HFF-Myc (cell line): ENCODE measurements around the gene CAPN13.
"Not testable (repeated sequence)": the region's sequence is repeated elsewhere in the genome, so short reads cannot be mapped to it uniquely, and the experiment has no call there.

ENCODE experiments used
- DNase-seq: peaks from one replicate; pipeline ENCODE4 v3.0.0-alpha.2; 2011; ENCODE audit warnings: low read depth; ENCODE audit errors: extremely low read depth
- H3K4me3 ChIP-seq: replicated peaks from 2 replicates; pipeline ENCODE4 v1.5.1; 2011; ENCODE audit warnings: low read depth, mild to moderate bottlenecking, control low read depth, low read length
- TF ChIP-seq, protein P1 (sequence below): IDR thresholded peaks from 2 replicates; pipeline ENCODE4 v1.5.1; 2012; ENCODE audit warnings: mild to moderate bottlenecking, low read depth, low read length, control low read depth; ENCODE audit errors: missing control alignments

CAPN13 gene

DNA sequence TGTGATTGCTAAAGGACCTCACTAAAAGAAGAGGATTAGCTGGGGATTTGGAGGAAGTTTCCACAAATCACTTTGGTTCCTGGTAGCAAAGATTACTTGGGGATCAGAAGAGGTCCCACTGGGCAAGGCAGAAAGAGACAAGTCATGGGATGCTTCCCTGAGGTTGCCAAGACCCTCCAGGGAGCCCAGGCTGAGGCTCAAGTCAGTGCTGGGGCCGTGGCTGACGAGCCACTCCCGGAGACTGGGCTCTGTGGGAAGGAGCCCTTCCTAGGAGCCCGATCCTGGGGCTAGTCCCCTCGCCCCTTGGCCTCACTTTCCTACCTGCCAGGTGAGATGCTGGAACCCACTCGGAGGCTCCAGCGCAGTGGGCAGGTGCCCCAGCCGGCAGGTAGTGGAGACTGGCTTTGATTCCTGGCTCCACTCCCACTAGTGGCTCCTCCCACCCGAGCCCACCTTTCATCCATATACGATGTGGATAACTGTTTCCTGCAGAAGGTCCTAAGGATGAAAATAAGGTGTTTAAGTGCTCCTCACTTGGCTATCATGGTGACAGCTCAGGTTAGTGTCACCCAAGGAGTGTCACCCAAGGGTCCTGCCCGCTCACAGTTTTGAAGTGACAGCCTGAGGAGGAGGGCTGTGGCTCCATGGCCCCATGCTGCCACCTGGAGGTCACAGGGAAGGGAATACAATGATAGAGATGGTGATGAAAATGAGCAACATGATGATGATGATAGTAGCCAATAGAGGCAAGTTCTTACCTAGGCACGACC lies 100.5 kb downstream of the CAPN13 start:
- H3K4me3 ChIP-seq = no peak overlapping the region
- DNase-seq = no peak
- TF ChIP-seq, protein P1, sequence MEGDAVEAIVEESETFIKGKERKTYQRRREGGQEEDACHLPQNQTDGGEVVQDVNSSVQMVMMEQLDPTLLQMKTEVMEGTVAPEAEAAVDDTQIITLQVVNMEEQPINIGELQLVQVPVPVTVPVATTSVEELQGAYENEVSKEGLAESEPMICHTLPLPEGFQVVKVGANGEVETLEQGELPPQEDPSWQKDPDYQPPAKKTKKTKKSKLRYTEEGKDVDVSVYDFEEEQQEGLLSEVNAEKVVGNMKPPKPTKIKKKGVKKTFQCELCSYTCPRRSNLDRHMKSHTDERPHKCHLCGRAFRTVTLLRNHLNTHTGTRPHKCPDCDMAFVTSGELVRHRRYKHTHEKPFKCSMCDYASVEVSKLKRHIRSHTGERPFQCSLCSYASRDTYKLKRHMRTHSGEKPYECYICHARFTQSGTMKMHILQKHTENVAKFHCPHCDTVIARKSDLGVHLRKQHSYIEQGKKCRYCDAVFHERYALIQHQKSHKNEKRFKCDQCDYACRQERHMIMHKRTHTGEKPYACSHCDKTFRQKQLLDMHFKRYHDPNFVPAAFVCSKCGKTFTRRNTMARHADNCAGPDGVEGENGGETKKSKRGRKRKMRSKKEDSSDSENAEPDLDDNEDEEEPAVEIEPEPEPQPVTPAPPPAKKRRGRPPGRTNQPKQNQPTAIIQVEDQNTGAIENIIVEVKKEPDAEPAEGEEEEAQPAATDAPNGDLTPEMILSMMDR = peak; percentile 79

DNA sequence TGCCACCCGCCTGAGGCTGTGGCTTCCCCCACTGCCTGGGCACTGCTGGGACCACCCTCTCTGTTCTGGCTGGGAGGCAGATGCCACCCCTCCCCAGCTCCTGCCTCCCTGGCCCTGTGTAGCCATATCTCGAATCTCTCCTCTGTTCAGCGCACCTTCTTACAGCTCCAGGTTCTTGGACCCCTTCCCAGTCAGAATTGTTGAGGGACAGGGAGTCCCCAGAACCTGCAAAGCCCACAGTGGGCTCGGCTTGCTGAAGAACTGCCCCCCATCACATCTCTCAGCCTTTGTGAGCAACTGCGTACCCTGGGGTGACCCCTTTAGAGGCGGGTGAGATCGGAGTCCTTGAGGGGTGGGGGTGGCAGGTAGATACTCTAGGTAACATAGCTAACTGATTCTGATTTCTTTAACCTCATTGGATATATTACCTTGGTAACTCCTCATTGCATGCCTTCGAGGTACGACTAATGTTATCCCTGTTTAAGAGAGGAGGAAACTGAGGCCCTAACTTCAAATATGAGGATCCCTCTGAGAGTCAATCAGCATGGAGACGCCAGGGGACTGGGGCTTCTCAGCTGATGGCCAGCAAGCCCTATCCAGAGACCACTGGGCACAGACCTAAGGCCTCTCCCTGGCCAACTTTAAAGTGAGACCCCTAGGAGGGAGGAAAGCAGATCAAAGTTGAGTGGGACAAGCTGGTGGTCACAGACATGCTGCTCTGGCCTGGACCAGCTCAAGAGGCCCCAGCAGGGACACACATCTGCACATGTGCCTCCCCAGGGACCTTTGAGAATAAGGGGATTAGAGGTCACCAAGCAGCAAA lies 101.3 kb downstream of the CAPN13 start:
- no peak for DNase-seq
- H3K4me3 ChIP-seq = no peak overlapping the region
- TF ChIP-seq, protein P1 = no peak

DNA sequence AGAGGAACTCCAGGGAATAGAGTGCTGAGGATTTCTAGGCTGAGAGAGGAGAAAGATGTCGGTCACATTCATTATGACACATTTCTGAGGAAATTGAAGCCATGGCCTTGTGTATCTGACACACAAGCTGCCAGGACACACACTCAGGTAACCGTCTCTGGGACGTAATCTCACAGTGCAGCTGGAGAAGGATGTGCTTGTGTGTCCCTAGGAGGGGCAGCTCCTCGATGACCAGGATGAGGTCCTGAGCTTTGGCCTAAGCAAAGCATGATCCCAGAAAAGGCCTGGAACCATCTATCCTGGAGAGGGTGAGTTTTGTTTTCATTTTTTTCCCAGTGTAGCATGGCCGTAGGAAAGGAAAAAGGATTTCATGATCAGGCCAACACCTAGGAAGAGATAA lies 102.2 kb downstream of the CAPN13 start:
- TF ChIP-seq, protein P1 = no peak
- DNase-seq = no peak
- no peak overlapping the region for H3K4me3 ChIP-seq

DNA sequence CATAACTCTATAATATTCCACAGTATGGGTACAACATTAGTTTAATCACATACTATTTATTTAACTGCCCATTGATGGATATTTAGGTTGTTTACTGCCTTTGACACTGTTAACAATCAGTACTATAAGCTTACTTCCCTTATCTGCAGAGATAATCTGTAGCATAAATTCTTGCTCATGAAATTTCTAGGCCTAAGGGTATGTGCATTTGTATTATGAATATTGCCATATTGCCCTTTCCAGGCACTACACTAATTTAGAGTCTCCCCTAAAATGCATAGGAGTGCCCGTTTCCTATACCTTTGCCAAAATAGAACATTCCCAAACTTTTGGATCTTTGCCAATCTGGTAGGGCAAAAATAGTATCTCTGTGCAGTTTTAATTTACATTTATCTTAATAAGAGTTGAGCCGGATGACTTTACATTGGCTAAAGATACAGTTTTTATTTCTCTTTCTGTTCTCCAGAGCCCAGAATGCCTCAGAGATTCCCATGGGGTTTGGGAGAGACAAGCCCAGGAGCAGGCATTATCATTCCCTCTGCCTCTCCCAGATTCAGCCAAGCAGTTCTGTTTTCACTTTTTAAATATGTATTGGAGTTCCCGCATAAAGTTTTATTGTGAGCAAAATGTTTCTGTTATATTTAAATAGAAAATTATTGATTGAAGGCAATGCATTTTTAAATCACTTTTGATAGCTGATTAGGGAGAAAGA lies 102.8 kb downstream of the CAPN13 start:
- DNase-seq = no peak
- H3K4me3 ChIP-seq = no peak overlapping the region
- TF ChIP-seq, protein P1 = no peak

DNA sequence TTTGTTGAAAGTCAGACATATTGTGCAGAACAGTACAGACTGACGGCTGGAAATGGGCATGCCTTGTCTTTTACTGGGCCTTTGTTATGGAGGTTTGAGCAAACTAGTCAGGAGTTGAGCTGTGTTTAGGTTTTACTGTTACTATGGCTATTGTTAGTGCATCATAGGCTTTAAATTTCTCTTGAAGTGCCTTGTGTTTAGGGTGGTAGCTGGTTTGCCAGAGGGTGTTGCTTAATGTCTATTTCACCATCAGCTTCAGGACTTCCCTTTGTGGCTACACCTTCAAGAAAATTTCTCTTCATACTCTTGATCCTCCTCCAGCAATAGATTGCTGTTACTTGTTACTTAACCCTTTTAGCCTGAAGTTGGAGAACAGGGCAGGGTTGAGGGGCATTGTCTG lies 104.6 kb downstream of the CAPN13 start:
- no peak overlapping the region for H3K4me3 ChIP-seq
- DNase-seq = no peak
- TF ChIP-seq, protein P1 = no peak

DNA sequence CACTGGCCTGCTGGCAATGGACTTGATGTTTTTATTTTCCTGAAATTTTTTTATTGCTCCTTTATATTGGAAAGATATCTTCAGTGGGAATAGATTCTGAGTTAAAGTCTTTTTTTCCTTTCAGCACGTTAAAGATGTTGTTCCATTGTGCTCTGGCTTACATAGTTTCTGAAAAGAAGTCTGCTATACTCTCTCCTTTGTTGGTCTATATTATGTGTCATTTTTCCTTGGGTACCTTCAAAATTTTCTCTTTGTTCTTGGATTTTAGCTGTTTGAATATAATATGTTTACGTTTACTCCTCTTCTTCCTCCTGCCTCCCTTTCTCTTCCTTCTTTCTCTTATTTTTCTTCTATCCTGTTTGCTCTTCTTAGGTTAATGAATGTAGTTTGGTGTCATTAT lies 105.5 kb downstream of the CAPN13 start:
- DNase-seq = no peak
- TF ChIP-seq, protein P1 = no peak
- no peak overlapping the region for H3K4me3 ChIP-seq

DNA sequence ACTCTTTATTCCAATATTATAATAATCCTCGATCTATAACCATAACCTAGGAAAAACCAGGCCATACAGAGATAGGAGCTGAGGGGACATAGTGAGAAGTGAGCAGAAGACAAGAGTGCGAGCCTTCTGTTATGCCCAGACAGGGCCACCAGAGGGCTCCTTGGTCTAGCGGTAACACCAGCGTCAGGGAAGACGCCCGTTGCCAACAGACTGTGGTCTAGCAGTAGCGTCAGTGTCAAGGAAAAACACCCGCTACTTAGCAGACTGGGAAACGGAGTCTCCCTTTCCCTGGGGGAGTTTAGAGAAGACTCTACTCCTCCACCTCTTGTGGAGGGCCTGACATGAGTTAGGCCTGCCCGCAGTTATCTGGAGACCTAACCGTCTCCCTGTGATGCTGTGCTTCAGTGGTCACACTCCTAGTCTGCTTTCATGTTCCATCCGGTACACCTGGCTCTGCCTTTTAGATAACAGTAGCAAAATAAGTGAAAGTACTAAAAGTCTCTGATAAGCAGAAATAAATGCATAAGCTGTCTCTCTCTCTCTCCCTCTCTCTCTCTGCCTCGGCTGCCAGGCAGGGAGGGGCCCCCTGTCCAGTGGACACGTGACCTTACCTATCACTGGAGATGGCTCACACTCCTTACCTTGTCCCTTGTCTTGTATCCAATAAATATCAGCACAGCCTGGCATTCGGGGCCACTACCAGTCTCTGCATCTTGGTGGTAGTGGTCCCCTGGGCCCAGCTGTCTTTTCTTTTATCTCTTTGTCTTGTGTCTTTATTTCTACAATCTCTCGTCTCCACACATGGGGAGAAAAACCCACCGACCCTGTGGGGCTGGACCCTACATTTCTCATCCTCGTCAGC lies 109.8 kb downstream of the CAPN13 start:
- H3K4me3 ChIP-seq, DNase-seq: not testable (repeated sequence)
